Stimulated activated CD4-positive, alpha-beta T cell treated with anti-CD3 and anti-CD28 coated beads, Interleukin-2, amount 100 ng/mL, for 4 hours (primary cell): ENCODE results near the gene RUSF1.
"Not testable (repeated sequence)": the region's sequence is repeated elsewhere in the genome, so short reads cannot be mapped to it uniquely, and the experiment has no call there.

Source experiments
- DNase-seq: peaks from one replicate; pipeline ENCODE4 v3.0.0-alpha.2; 2020; ENCODE audit warnings: low read depth

Gene RUSF1

DNA sequence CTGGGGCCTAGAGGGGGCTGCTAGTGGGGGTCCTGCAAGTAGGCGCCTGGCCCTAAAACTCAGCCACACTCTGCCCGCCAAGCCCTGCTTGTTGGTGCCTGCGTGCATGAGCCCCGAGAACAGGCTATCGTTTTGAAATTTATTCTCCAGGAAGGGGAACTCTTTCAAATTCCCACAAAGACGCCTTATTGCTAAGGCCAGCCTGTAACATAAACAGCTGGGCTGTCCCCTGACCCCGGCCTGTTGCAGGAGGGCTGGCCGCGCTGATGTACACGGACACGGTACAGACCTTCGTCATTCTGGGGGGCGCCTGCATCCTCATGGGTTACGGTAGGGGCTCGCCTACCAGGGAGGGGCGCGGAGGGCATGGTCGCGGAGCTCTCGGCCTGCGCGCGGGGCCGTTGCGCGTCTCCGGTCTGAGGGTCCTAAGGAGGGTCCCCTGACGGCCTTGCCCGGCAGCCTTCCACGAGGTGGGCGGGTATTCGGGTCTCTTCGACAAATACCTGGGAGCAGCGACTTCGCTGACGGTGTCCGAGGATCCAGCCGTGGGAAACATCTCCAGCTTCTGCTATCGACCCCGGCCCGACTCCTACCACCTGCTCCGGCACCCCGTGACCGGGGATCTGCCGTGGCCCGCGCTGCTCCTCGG lies 21.0 kb downstream of the RUSF1 start:
- no peak for DNase-seq

DNA sequence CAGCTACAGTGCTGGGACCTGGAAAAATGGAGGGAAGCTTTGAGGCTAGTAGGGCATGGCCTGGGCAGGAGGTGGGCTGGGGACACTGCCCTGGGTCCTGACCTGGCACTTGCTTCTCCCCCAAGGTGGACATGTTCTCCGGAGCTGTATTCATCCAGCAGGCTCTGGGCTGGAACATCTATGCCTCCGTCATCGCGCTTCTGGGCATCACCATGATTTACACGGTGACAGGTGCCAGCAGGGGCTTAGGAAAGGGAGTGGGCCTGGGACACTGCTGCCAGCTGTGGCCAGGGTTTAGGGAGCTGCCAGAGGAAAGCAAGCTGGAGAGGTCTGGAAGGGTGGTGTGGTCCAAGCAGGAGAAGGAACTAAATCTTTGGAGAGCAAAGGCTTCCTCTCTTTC lies 22.1 kb downstream of the RUSF1 start:
- DNase-seq = no peak

DNA sequence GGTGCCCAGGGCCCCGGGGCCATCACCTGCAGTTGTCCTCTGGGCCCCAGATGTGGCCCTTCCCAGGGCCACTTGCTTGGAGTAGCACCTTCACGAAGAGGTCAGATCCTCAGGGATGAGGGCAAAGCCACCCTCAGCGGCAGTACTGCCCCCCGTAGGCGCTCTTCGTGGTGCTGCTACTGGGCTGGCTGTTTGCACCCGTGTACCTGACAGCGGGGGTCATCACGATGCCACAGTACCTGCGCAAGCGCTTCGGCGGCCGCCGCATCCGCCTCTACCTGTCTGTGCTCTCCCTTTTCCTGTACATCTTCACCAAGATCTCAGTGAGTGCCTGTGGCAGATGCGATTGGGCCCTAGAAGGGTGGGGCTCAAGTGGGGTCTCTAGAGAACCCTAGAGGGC lies 22.6 kb downstream of the RUSF1 start:
- no peak for DNase-seq

DNA sequence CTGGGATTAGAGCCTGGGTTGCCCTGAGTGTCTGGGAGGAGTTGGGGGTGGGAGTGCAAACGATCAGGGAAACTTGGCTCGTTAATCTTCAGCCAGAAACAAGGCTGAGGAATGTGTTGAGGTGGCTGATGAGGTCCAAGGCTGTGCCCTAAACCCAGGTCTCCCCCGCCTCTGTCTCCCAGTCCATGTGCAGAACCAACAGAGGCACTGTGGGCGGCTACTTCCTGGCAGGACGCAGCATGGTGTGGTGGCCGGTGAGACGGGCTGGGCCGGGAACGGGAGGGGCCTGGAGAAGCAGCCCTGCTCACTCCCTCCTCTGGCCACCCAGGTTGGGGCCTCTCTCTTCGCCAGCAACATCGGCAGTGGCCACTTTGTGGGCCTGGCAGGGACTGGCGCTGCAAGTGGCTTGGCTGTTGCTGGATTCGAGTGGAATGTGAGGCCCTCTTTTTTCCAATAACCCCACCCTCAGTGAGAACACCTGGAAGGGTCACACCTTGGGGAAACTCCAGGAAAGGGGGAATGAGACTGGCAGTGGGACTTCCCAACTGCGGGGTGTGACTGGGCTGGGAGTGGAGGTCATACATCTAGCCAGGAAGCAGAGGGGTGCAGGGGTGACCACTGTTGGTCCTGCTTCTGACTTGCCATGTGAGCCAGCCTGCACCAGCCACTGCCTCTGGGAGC lies 23.6 kb downstream of the RUSF1 start:
- no peak for DNase-seq

DNA sequence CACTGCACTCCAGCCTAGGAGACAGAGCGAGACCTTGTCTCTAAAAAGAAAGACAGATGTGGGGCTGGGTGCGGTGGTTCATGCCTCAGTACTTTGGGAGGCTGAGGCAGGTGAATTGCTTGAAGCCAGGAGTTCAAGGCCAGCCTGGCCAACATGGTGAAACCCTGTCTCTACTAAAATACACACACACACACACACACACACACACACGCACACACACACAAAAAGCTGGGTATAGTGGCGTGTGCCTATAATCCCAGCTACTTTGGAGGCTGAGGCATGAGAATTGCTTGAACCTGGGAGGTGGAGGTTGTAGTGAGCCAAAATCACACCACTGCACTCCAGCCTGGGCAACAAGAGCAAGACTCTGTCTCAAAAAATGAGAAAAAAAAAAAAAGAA lies 24.1 kb downstream of the RUSF1 start:
- DNase-seq = not testable (repeated sequence)

DNA sequence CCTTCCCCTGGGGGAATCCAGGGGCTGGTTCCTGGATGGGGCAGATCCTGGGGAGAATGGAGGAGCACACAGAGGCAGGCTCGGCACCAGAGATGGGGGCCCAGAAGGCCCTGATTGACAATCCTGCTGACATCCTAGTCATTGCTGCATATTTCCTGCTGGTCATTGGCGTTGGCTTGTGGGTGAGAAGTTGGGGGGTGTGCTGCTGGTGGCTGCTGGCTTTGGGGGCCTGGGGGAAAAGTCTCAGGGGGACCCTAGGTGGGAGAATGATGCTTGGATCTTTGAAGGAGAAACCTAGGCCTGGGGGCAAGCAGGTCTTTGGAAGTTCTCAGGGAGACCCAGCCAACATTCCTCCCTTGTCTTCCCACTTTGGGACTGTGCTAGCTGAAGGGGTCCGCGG lies 25.1 kb downstream of the RUSF1 start, which contains the start of gene SLC5A2:
SLC5A2 (plus strand) TSS at position 43 of the 400 bp plus-strand sequence; CDS start at position 57, 14 bp downstream.
- no peak for DNase-seq

DNA sequence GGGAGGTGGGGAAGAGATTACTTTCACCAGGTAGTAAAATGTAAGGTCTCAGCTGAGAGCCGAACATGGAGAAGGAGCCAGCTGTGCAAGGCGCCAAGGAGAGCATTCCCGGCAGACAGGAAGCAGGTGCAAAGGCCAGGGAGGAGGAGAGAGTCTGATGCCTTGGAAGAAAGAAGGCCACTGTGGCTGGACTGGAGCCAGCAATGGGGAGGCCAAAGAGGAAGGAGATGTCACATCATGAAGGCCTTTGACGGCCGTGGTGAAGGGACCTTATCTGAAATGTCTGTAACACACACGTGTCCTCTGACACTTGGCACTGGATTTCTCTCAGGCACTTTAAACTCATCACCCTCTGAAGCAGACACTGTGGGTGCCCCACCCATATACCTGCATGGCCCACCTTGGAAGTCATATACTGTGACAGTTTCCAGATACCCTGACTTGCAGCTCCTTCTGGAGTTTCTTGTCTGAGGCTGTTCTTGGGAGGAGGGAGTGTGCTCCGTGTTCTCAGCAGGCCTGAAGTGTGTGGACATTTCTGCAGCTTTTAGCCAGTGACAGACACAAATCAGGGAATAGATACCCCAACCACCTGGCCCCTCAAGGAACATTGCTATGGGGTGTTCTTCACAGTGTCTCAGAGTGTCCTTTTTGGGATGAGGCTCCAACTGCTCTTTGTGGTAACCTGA lies 27.2 kb downstream of the RUSF1 start:
- DNase-seq = no peak

DNA sequence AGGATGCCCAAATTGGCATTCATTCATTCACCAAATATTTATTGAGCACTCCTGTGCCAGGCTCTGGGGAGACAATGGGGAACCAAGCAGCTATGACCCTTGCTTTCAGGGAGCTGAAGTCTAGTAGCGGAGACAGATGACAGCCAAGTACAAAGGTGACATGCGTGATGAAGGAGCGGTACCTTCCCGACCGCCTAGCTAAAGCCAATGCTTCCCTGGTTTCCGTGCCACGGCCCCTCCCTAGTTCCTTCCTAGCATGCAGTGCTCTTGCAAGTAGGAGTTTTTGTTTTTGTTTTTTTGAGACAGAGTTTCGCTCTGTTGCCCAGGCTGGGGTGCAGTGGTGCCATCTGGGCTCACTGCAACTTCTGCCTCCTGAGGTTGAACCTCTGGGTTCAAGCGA lies 28.4 kb downstream of the RUSF1 start:
- no peak for DNase-seq

DNA sequence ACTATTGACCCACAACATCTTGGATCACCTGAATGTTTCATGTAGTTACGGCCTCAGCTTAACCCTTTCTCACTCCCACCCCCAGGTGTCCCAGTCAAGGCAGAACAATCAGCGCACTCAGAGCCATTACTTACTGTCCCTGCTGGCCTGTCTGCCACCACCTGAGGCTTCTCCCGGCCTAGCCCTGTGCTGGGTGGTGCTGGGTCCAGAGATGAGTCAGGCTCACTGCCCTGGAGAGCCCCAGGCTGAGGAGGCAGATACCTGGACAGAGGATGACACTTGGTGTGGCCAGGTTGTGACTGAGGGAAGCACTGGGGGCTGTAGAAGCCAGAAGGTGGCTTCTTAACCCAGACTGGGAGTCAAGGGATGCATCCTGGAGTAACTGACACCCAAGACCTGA lies 29.2 kb downstream of the RUSF1 start:
- DNase-seq = no peak

DNA sequence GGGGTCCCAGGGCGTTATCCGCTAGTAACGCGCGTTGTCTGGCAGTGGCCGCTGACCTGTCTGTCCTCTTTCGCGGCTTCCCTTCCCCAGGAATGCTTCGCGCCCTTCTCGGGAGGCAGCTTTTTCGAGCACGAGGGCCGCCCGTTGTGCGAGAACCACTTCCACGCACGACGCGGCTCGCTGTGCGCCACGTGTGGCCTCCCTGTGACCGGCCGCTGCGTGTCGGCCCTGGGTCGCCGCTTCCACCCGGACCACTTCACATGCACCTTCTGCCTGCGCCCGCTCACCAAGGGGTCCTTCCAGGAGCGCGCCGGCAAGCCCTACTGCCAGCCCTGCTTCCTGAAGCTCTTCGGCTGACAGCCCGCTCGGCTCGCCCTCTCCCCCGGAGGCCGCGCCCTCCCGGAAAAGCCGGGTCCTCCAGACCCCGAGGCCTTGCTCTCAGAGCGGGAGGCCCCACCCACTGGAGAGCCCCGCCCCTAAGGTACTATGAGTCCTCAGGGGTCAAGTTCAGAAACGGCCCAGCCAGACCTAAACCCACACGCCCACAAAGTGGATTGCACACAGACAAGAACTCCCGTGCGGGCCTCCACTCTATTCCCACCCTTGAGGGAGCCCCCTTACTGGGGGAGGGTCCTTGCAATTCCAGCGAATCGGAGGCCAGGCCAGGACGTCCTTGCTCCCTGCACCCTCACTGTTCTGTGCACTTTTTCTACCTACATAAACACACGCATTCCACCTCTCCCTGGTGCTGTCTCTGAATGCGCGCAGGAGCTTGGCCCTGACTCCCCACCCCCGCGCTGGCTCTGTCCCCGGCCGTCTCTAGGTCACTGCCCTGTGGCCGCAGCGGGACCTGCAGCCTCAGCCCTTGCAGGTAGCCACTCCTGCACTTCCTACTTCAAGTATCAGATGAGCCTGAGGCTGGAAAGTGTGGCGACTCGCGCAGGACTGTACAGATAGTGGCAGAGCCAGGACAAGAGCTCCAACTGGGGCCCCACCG lies 30.7 kb downstream of the RUSF1 start:
- no peak for DNase-seq

DNA sequence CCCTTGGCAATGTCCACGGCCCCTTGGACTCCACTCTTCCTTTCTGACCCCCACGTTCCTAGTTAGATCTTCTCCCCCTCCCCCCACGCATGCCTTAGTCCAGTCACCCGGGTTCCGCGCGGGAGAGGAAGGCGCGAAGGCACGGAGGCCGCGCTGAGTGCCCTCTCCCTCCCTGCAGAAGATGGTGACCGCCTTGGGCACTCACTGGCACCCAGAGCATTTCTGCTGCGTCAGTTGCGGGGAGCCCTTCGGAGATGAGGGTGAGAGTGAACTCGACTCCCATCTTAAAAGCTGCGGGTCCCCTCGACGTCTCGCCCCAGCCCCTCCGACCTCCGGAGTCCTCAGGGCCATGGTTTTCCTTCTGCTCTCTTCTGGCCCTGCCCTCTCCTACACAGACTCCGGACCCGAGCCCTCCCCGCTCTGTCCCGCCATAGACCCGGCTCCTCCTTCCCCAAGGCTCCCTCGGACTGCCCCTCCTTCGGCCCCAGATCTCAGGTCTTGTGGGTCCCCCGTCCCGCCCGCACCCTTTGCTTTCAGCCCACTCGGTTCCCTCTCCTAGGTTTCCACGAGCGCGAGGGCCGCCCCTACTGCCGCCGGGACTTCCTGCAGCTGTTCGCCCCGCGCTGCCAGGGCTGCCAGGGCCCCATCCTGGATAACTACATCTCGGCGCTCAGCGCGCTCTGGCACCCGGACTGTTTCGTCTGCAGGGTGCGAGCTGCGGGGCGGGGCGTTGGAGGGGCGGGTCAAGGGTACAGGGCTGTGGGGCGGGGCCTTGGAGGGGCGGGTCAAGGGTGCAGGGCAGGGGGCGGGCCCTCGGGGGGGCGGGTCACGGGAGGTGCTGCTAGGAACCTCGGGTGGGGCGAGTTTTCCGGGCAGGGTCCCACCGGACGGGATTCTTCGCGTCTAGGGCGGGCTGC lies 31.6 kb downstream of the RUSF1 start:
- DNase-seq = peak; percentile 87

DNA sequence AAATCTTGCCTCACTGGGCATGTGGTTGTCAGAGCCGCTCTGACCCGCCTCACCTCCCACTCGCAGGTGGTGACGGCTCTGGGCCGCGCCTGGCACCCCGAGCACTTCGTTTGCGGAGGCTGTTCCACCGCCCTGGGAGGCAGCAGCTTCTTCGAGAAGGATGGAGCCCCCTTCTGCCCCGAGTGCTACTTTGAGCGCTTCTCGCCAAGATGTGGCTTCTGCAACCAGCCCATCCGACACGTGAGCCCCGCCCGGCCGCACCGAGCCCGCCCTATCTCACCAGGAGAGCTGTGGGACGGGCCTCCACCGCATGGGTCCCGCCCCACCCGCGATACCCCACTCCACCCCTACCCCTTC lies 32.3 kb downstream of the RUSF1 start:
- DNase-seq = no peak

DNA sequence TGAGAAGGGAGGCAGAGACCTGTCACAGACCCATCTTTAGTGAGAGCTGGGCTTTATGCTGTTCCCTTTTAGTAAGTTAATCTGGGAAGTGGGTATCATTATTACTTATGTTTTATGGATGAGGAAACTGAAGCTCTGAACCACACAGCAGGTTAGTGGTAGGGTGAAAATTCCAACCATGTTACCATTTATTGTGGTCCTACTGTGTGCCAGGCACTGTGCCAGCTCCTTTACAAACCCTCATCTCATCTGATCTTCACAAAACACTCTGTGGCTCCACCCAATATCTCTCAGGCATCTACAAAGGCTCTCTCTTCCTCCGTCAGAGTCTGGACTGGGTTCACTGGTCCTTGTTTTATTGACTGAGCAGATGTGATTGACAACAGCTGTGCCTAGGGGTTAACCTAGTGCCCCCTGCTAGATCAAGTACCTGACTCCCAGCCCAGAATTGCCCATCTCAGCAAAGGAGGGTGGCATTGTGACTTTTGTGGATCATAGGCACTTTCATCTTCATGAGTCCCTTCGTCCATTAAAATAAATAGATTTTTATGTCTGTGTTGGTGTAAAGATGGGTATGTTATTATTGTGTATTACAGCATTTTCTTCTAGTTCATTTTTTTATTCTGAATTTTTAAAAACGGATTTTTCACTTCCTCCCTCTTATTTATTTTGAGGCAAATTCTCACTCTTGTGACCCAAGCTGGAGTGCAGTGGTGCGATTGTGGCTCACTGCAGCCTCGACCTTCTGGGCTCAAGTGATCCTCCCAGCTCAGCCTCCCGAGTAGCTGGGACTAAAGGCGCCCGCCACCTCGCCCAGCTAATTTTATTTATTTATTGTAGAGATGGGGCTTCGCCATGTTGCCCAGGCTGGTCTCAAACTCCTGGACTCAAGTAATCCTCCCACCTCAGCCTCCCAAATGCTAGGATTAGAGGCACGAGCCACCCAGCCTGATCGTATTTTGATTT lies 33.1 kb downstream of the RUSF1 start:
- no peak for DNase-seq

DNA sequence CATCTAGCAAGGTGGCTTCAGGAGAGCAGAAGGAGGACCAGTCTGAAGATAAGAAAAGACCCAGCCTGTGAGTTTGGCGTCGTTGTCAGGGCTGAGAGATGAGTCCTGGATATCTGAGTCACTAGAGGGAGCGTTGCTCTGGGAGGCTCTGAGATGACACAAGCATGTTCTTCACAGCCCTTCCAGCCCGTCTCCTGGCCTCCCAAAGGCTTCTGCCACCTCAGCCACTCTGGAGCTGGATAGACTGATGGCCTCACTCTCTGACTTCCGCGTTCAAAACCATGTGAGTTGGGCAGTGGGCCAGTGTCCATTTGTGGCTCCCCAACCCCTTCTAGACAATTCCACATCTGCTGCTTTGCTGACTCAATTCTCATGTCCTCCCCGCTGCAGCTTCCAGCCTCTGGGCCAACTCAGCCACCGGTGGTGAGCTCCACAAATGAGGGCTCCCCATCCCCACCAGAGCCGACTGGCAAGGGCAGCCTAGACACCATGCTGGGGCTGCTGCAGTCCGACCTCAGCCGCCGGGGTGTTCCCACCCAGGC lies 33.9 kb downstream of the RUSF1 start:
- no peak for DNase-seq

DNA sequence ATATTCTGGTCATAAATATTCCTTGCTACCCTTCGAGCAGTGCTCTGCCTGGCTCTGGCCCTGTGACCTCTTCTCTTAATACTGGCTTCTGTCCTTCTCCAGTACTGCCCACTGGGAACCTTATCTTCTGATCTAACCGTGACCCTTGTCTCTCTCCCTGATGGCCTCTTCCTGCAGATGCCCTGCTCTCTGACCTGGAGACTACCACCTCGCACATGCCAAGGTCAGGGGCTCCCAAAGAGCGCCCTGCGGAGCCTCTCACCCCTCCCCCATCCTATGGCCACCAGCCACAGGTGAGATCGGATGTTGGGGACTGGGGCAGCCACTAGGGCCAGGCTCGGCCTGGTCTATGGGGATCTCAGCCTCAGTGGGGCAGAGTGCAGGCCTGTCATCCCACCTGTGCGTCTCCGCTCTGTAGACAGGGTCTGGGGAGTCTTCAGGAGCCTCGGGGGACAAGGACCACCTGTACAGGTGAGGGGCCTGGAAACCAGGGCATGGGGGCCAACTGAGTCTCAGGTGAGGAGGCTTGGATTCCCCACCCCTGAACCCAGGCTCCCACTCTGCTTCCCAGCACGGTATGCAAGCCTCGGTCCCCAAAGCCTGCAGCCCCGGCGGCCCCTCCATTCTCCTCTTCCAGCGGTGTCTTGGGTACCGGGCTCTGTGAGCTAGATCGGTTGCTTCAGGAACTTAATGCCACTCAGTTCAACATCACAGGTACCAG lies 34.8 kb downstream of the RUSF1 start:
- no peak for DNase-seq

DNA sequence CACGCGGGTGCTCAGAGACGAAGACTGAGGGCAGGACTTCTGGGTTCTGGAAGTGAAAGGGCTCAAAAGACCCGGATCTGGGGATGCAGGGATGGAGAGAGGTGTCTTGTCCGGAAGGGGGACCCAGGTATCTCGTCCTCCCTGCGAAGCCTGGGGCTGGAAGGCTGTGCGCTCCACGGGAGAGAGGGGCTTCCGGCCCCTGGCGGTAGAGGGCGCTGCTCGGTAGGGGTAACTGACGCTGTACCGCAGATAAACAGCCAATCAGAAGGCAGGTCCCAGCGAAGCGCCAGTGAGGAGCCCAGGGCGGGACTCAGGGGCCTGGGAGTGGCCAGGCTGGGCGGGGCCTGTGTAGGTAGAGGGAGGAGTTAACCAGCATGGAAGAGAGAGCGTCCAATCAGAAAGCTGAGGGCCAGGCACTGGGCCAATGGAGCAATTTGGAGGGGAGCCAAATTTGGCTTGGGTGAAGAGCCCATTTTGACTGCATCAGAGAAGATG lies 35.4 kb downstream of the RUSF1 start:
- DNase-seq = no peak

DNA sequence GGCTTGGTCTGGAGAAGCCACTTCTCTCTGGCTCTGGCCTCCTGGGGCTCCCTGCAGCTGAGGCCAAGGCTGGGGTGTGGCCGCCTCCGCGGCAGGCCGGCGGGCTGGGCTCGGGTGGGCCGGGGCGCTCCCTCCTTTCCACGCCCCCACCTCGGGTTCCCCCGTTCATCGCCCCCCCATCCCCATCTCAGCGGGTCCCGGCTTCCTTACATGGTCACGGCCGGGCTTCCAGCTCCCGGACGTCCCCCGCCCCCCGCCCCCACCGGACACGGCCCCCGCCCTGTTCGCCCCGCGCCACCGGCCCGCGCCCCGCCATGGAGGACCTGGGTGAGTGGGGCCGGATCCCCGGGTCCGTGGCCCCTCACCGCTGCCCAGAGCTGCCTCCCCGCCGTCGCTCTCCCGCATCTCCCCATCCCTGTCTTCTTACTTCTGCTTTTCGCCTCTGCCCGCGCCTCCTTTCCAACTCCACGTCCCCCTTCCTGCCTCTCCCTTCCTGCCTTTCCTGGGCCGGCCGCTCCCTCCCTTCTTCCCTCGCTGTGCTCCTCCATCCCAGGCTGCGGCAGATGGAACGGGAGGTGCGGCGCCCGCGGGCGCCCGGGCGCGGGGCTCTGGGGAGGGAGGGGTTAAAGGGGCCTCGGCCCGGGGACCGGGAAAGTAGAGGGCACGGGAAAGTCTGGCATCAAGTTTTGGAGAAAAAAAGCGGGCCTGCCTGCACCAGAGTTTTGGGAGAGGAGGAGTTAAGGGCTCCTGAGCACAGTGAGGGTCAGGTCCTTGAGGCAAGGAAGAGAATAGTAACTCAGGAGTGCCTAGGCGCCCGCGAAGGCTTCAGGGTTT lies 36.1 kb downstream of the RUSF1 start, which contains the start of gene TGFB1I1:
TGFB1I1 (plus strand) TSS at position 278 of the 834 bp plus-strand sequence; CDS start at position 315, 37 bp downstream.
- no peak for DNase-seq
